Measurements from ENCODE around the gene CPT1A.

DNA sequence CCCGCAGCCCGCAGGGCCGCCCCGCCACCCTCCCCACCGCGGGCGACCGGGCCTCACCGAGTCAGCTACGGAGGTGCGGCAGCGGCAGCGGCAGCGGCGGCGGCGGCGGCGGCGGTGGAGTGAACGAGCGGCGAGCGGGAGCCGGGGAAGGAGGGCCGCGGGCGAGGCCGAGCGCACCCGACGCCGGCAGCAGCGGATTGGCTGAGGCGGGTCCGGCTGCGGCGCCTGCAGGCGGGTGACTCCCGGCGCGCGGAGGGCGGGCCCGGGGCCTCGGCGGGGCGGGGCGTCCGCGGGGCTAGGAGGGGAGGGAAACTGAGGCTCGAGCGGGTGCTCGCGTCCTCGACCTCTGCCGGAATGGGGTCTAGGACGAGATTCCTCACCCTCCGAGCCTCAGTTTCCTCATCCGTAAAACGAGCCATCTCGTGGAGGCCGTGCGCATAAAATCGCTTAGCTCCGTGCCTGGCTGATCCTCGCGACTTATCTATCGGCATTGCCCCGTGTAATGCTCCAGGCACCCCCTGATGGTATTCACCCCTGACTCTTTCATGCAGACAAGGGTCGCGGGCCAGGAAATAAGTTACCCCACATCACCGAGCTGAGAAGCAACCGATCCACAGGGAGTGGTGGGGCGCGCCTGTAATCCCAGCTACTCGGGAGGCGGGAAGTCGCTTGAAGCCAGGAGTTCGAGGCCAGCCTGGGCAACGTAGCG lies at the start of gene CPT1A:
- TF ChIP-seq EZH2phosphoT487 (IDR thresholded peaks at IDR 0.05; ENCODE audit: insufficient read depth, low read depth) (no peak), EZH2 (IDR thresholded peaks at IDR 0.05; ENCODE audit: insufficient read depth, poor library complexity, severe bottlenecking) (no peak)
